Suprapubic skin (tissue), 4 donors: ENCODE data around the gene PKM. TPM values are rescaled to one million over a fixed set of nuclear protein-coding genes. Genes with fewer than 3 reads are reported as not detected.
A peak's percentile ranks its signal among the peaks of the same experiment; 100 is the strongest.

Experiments used
- DNase-seq, 2 donors: peaks; one replicate each; pipeline ENCODE4 v3.0.0-alpha.2; 2019; ENCODE audit warnings: low spot score in 2 of 2
- H3K27ac ChIP-seq: fragments of 200-600 bp; sonication (generic); one replicate; pipeline ENCODE4 v1.5.1; 2019
- H3K27me3 ChIP-seq: fragments of 200-600 bp; sonication (generic); one replicate; pipeline ENCODE4 v1.5.1; 2019
- H3K36me3 ChIP-seq: fragments of 200-600 bp; sonication (generic); one replicate; pipeline ENCODE4 v1.5.1; 2019
- H3K4me1 ChIP-seq: fragments of 200-600 bp; sonication (generic); one replicate; pipeline ENCODE4 v1.5.1; 2019
- H3K4me3 ChIP-seq: fragments of 200-600 bp; sonication (generic); one replicate; pipeline ENCODE4 v1.5.1; 2019; ENCODE audit warnings: mild to moderate bottlenecking
- H3K9me3 ChIP-seq: fragments of 200-600 bp; sonication (generic); one replicate; pipeline ENCODE4 v1.5.1; 2019
- EP300 ChIP-seq: sonication (generic); formaldehyde crosslinking; IDR thresholded peaks from one replicate; pipeline ENCODE4 v1.6.1; 2017; ENCODE audit warnings: antibody characterized with exemption
- POLR2A ChIP-seq, 2 donors: fragments of 450-650 bp; IDR thresholded peaks; one replicate each; pipeline ENCODE4 v1.6.1; 2017; ENCODE audit warnings: antibody characterized with exemption in 2 of 2, mild to moderate bottlenecking in 2 of 2, moderate library complexity in 2 of 2
- POLR2AphosphoS5 ChIP-seq, 3 donors: sonication (generic); formaldehyde crosslinking; IDR thresholded peaks; one replicate each; pipeline ENCODE4 v1.6.1; 2017; ENCODE audit warnings: antibody characterized with exemption in 3 of 3
- WGBS: methylation state at CpG from one replicate; pipeline ENCODE4 v1.1.5; 2018; 5-methylcytosine and 5-hydroxymethylcytosine counted together
- total RNA-seq, 4 donors: library from RNA; depleted of rRNA; stranded (reverse); fragments of >200 nt; gene quantifications; one replicate each; pipeline ENCODE4 v1.1.0, GENCODE V29; 2016
- TF ChIP-seq, protein P1 (sequence below), 2 donors: fragments of 200-600 bp in 1 of 2; fragments of 450-650 bp in 1 of 2; sonication (generic) in 1 of 2; IDR thresholded peaks; one replicate each; pipeline ENCODE4 v1.5.1; 2016 to 2019; ENCODE audit warnings: antibody characterized with exemption in 2 of 2, mild to moderate bottlenecking in 1 of 2, moderate library complexity in 1 of 2

The PKM gene
- total RNA-seq, 4 donors from 2014 or later, result 294 to 522 (median 411) TPM

DNA sequence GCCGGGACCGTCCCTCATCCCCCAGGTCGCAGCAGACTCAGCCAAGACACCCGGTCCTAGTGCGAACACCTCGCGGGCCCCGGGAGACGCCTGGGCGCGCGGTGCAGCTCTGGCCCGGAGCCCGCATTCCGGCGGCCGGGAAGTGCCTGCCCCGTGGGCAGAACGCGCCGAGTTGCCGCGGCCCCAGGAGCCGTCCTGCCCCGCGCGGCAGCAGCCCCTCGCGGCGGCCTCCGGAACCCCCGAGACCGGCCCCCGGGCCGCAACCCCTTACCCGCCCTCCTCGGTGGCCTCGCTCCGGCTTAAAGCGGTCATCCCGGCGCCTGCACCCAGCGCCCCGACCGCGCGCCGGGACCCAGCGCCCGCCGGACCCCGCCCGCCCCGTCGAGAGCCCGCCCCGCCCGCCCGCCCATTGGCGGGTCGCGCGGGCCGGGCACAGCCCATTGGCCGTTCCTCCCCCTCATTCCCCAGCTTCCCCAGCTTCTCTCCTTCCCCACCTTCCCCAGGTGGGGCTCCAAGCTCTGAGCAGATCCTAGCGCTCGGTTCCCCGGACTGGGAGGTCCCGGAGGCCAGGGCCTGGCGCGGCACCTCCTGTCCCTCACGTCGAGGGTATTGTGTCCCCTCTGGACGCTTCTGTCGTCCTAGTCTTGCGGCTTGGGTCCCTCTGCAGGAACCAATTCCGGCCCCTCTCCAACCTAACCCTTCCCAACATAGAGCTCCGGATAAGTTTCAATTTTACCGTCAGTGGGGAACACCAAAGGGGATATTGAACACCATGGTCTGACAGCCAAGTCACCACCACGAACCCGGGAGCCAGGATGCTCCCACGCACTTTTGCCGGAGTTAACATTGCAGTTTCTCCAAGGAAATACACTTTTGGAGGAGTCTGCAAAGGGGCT is 33.3 kb downstream of the PKM start, which contains the start of gene GRAMD2A:
TSS of gene GRAMD2A (minus strand) at position 328 of the 896 bp plus-strand sequence.
- WGBS, result 26% methylated on average over 27 of the region's 83 CpGs
- Histone ChIP-seq H3K4me1 (peaks cover 32% of the 10 kb centered on the region), H3K27ac (peak within 1 kb of the TSS; percentile 16), H3K9me3 (no peaks in the 10 kb centered on the region), H3K4me3 (peak within 1 kb of the TSS; percentile 59), H3K27me3 (no peaks in the 10 kb centered on the region), H3K36me3 (peaks cover 42% of the 10 kb centered on the region)
- TF ChIP-seq, protein P1, sequence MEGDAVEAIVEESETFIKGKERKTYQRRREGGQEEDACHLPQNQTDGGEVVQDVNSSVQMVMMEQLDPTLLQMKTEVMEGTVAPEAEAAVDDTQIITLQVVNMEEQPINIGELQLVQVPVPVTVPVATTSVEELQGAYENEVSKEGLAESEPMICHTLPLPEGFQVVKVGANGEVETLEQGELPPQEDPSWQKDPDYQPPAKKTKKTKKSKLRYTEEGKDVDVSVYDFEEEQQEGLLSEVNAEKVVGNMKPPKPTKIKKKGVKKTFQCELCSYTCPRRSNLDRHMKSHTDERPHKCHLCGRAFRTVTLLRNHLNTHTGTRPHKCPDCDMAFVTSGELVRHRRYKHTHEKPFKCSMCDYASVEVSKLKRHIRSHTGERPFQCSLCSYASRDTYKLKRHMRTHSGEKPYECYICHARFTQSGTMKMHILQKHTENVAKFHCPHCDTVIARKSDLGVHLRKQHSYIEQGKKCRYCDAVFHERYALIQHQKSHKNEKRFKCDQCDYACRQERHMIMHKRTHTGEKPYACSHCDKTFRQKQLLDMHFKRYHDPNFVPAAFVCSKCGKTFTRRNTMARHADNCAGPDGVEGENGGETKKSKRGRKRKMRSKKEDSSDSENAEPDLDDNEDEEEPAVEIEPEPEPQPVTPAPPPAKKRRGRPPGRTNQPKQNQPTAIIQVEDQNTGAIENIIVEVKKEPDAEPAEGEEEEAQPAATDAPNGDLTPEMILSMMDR (IDR thresholded peaks at IDR 0.05), result no peak
- TF ChIP-seq POLR2A (IDR thresholded peaks at IDR 0.05) (no peak), POLR2AphosphoS5 (IDR thresholded peaks at IDR 0.05) (no peak), EP300 (no peak)
- DNase-seq, result no peak

DNA sequence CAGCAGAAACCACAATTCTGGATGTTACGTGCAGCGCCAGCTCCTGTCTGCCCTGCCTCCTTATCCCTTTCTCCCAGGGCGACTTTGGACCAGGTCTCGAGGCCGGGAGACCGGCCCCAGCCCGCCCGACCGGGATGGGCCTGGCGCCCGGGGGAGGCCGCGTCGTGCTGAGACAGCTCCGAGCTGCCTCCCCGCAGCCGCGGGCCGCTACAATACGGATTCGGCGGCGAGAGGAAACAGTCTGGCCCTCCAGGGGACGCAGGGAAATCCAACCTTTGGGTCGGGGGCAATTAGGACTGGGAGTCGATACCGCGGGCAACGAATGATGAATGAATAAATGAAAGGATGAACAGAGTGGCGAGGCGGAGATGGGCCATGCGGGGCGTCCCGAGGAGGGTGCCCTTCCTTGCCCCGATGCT is 33.9 kb downstream of the PKM start:
- peak overlapping the region; percentile 59 for H3K4me3 ChIP-seq
- H3K27me3 ChIP-seq, result no peaks in the 10 kb centered on the region
- H3K9me3 ChIP-seq, result no peaks in the 10 kb centered on the region
- 13% methylated on average over 20 of the region's 35 CpGs for WGBS
- peaks cover 27% of the 10 kb centered on the region for H3K4me1 ChIP-seq
- no peak for DNase-seq
- peak overlapping the region; percentile 16 for H3K27ac ChIP-seq
- H3K36me3 ChIP-seq, result peaks cover 35% of the 10 kb centered on the region
- no peak for TF ChIP-seq POLR2A (IDR thresholded peaks at IDR 0.05)
- no peak for TF ChIP-seq POLR2AphosphoS5 (IDR thresholded peaks at IDR 0.05)
- TF ChIP-seq EP300, result no peak
- TF ChIP-seq, protein P1 (IDR thresholded peaks at IDR 0.05), result no peak

DNA sequence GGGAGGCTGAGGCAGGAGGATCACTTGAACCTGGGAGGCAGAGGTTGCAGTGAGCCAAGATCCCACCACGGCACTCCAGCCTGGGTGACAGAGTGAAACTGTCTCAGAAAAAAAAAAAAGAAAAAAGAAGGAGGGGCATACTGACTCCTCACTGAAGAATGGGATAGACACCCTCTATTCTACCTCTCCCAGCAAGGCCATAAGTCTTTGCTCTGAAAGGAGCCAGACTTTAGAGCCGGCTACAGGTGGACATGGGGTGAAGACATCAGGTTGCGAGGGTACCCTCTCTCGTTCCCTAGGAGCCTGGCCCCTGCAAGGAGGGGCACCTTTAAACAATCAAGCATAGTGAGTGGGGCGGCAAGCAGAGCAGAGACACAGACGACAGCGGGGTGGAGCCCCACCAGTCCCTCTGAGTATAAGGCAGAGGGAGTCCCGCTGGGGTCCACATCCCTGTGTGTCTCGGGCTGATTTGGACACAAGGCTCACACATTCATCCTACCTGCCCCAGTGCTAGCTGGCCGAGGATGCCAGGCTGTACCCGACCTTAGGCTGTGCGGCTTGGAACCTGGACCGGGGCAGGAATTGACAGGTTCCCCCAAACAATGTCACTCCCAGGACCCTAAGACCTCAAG is 34.5 kb downstream of the PKM start:
- Histone ChIP-seq H3K36me3 (peaks cover 30% of the 10 kb centered on the region), H3K4me3 (peak overlapping the region; percentile 59), H3K4me1 (peaks cover 27% of the 10 kb centered on the region), H3K27ac (no peak overlapping the region), H3K9me3 (no peaks in the 10 kb centered on the region), H3K27me3 (no peaks in the 10 kb centered on the region)
- DNase-seq, result peak in 1 of 2 donors; percentile 67
- no peak for TF ChIP-seq POLR2AphosphoS5 (IDR thresholded peaks at IDR 0.05)
- TF ChIP-seq EP300, result no peak
- TF ChIP-seq, protein P1 (IDR thresholded peaks at IDR 0.05), result no peak
- no peak for TF ChIP-seq POLR2A (IDR thresholded peaks at IDR 0.05)
- 54% methylated on average over 6 of the region's 13 CpGs for WGBS

DNA sequence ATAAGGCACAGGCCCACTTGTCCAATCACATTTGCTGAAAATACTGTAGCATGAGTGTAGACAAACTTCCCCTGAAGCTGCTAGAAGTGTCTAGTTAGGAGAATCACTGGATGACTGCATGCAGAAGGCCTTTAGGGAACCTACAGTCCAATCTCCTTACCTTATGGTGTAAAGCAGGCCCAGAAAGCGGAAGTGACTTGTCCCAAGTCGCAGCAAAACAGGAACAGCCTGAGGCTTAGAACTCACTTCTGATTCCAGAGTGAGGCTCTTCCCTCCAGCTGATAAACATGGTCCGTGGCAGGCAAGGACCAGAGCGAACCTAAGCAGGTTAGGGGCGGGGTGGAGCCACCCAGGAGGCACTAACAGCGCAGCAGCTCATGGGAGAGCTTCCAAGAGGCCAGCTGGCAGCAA is 35.9 kb downstream of the PKM start:
- Histone ChIP-seq H3K9me3 (no peaks in the 10 kb centered on the region), H3K27me3 (no peaks in the 10 kb centered on the region), H3K4me3 (no peak overlapping the region), H3K4me1 (peaks cover 19% of the 10 kb centered on the region), H3K27ac (peak overlapping the region; percentile 19), H3K36me3 (peaks cover 16% of the 10 kb centered on the region)
- DNase-seq, result no peak
- TF ChIP-seq EP300, result no peak
- TF ChIP-seq POLR2AphosphoS5 (IDR thresholded peaks at IDR 0.05), result no peak
- no peak for TF ChIP-seq POLR2A (IDR thresholded peaks at IDR 0.05)
- TF ChIP-seq, protein P1 (IDR thresholded peaks at IDR 0.05), result no peak
- 42% methylated on average over 6 of the region's 6 CpGs for WGBS
